Ureter (tissue), 1 donor: Measurements from ENCODE around the gene EXOC7. TPM values are rescaled to one million over a fixed set of nuclear protein-coding genes. Genes with fewer than 3 reads are reported as not detected.
"Not testable (repeated sequence)": the region's sequence is repeated elsewhere in the genome, so short reads cannot be mapped to it uniquely, and the experiment has no call there.

Experiments
- DNase-seq: peaks from one replicate; pipeline ENCODE4 v3.0.0-alpha.2; 2020; ENCODE audit warnings: low spot score
- total RNA-seq: library from RNA; stranded (reverse); gene quantifications from one replicate; pipeline ENCODE4 v1.2.4, GENCODE V29; 2023
- donor health status: DM: yes; HTN: yes; CAD: no.

Gene EXOC7
- total RNA-seq, 1 donor from 2014 or later: 206 TPM

- DNase-seq: no peak
Measured at GRCh38 chr17:76074390-76075363, 28.9 kb downstream of the EXOC7 start, which contains the start of gene GALR2. TSS of gene GALR2 (plus strand) at chr17:76074781. CDS start at chr17:76074884, 103 bp downstream.

- peak; percentile 93 for DNase-seq
Measured at GRCh38 chr17:76072148-76072858, 31.3 kb downstream of the EXOC7 start, which contains the start of gene SRP68. TSS of gene SRP68 (minus strand) at chr17:76072517. CDS start at chr17:76072491, 26 bp downstream.

GRCh38 chr17:76071531-76072147 lies 31.9 kb downstream of the EXOC7 start:
- DNase-seq: no peak

- no peak for DNase-seq
Measured at GRCh38 chr17:76065775-76066174, 37.8 kb downstream of the EXOC7 start.

GRCh38 chr17:76063875-76064546 lies 39.6 kb downstream of the EXOC7 start:
- no peak for DNase-seq

GRCh38 chr17:76058264-76058663 lies 45.3 kb downstream of the EXOC7 start:
- not testable (repeated sequence) for DNase-seq

- no peak for DNase-seq
Measured at GRCh38 chr17:76056882-76057281, 46.7 kb downstream of the EXOC7 start.

- DNase-seq: no peak
Measured at GRCh38 chr17:76054112-76054476, 49.5 kb downstream of the EXOC7 start.

- DNase-seq: no peak
Measured at GRCh38 chr17:76053246-76054111, 50.1 kb downstream of the EXOC7 start.

GRCh38 chr17:76051561-76051960 lies 52.0 kb downstream of the EXOC7 start:
- no peak for DNase-seq

- no peak for DNase-seq
Measured at GRCh38 chr17:76050538-76051467, 52.8 kb downstream of the EXOC7 start.

GRCh38 chr17:76049836-76050537 lies 53.6 kb downstream of the EXOC7 start:
- DNase-seq: no peak

- DNase-seq: no peak
Measured at GRCh38 chr17:76049239-76049638, 54.3 kb downstream of the EXOC7 start.

- DNase-seq: no peak
Measured at GRCh38 chr17:76048711-76049110, 54.9 kb downstream of the EXOC7 start.

GRCh38 chr17:76048025-76048605 lies 55.5 kb downstream of the EXOC7 start:
- no peak for DNase-seq

- DNase-seq: peak; percentile 83
Measured at GRCh38 chr17:76046064-76046463, 57.5 kb downstream of the EXOC7 start.

- DNase-seq: not testable (repeated sequence)
Measured at GRCh38 chr17:76044475-76045007, 59.0 kb downstream of the EXOC7 start.

GRCh38 chr17:76042868-76043267 lies 60.7 kb downstream of the EXOC7 start:
- not testable (repeated sequence) for DNase-seq
